Measurements from ENCODE around the gene GRP.
"Not testable (repeated sequence)": the region's sequence is repeated elsewhere in the genome, so short reads cannot be mapped to it uniquely, and the experiment has no call there.

The GRP gene

DNA sequence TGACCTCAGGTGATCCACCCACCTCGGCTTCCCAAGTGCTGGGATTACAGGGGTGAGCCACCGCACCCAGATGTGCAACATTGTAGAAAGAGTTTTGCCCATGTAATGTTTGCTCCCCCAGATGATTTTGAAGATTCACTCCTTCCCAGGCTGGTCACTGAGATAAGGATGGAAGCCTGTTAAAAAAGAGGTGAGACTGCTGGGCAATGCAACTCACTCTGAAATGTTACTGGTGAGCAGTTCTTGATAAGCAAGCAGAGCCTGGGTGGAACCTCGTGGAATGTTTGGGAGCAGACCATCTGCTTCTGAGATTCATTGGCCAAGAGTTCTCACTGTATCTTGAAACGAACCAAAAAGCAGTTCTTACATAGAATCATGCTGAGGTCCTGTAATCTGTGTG lies 19.7 kb downstream of the GRP start:
- Histone ChIP-seq H3K4me1 (ENCODE audit: low read depth, poor library complexity, severe bottlenecking) (no peaks in the 10 kb centered on the region), H3K79me2 (ENCODE audit: insufficient read depth, low read depth) (no peaks in the 10 kb centered on the region), H2AFZ (ENCODE audit: low read depth) (no peak overlapping the region), H4K20me1 (ENCODE audit: insufficient read depth) (no peaks in the 10 kb centered on the region), H3K27me3 (ENCODE audit: insufficient read depth, low read depth) (no peaks in the 10 kb centered on the region), H3K27ac (no peak overlapping the region), H3K4me3 (IDR thresholded peaks at IDR 0.05; ENCODE audit: insufficient read depth, low read depth, low read length) (no peak overlapping the region), H3K4me2 (no peak overlapping the region), H3K9ac (no peak overlapping the region), H3K36me3 (ENCODE audit: insufficient read depth) (no peaks in the 10 kb centered on the region)
- TF ChIP-seq, protein P1, sequence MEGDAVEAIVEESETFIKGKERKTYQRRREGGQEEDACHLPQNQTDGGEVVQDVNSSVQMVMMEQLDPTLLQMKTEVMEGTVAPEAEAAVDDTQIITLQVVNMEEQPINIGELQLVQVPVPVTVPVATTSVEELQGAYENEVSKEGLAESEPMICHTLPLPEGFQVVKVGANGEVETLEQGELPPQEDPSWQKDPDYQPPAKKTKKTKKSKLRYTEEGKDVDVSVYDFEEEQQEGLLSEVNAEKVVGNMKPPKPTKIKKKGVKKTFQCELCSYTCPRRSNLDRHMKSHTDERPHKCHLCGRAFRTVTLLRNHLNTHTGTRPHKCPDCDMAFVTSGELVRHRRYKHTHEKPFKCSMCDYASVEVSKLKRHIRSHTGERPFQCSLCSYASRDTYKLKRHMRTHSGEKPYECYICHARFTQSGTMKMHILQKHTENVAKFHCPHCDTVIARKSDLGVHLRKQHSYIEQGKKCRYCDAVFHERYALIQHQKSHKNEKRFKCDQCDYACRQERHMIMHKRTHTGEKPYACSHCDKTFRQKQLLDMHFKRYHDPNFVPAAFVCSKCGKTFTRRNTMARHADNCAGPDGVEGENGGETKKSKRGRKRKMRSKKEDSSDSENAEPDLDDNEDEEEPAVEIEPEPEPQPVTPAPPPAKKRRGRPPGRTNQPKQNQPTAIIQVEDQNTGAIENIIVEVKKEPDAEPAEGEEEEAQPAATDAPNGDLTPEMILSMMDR (conservative IDR thresholded peaks at IDR 0.05; ENCODE audit: low read depth, low read length), result no peak

DNA sequence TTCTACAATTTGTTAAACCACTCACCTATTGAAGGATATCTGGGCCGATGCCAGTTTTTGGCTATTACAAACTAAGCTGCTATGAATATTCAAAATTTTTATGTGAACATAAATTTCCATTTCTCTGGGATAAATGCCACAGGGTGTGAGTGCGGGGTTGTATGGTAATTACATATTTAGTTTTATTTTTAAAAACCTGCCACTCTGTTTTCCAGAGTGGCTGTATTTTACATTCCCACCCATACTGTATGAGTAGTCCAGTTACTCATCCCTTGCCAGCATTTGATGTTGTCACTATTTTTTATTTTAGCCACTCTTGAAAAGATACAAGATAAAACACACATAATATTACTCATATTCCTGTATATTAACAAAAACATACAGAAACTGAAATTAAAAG lies 22.9 kb downstream of the GRP start:
- Histone ChIP-seq H3K27ac (no peak overlapping the region), H3K27me3 (ENCODE audit: insufficient read depth, low read depth) (no peaks in the 10 kb centered on the region), H2AFZ (ENCODE audit: low read depth) (no peak overlapping the region), H3K9ac (no peak overlapping the region), H3K4me3 (IDR thresholded peaks at IDR 0.05; ENCODE audit: insufficient read depth, low read depth, low read length) (no peak overlapping the region), H3K79me2 (ENCODE audit: insufficient read depth, low read depth) (no peaks in the 10 kb centered on the region), H3K36me3 (ENCODE audit: insufficient read depth) (no peaks in the 10 kb centered on the region), H3K4me1 (ENCODE audit: low read depth, poor library complexity, severe bottlenecking) (no peaks in the 10 kb centered on the region), H3K4me2 (no peak overlapping the region), H4K20me1 (ENCODE audit: insufficient read depth) (no peaks in the 10 kb centered on the region)
- TF ChIP-seq, protein P1 (conservative IDR thresholded peaks at IDR 0.05; ENCODE audit: low read depth, low read length), result no peak

DNA sequence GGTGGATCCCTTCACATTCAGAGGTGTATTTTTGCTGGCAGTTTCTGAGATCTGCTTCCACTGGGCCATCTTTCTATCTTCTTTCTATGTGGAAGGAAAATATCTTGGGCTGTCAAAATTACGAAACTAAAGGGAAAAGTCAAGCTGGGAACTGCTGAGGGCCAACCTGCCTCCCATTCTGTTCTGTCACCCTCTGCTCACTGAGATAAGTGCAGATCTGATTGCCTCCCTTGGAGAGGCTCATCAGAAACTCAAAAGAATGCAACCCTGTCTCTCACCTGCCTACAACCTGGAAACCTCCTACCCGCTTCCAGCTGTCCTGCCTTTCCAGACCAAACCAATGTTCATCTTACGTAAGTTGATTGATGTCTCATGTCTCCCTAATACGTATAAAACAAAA lies 26.8 kb downstream of the GRP start:
- H3K4me3 ChIP-seq (IDR thresholded peaks at IDR 0.05; ENCODE audit: insufficient read depth, low read depth, low read length), result no peak overlapping the region
- H3K4me1 ChIP-seq (ENCODE audit: low read depth, poor library complexity, severe bottlenecking), result peaks cover 9% of the 10 kb centered on the region
- no peaks in the 10 kb centered on the region for H3K79me2 ChIP-seq (ENCODE audit: insufficient read depth, low read depth)
- TF ChIP-seq, protein P1 (conservative IDR thresholded peaks at IDR 0.05; ENCODE audit: low read depth, low read length), result no peak
- no peaks in the 10 kb centered on the region for H3K27me3 ChIP-seq (ENCODE audit: insufficient read depth, low read depth)
- no peaks in the 10 kb centered on the region for H3K36me3 ChIP-seq (ENCODE audit: insufficient read depth)
- no peak overlapping the region for H3K27ac ChIP-seq
- no peaks in the 10 kb centered on the region for H4K20me1 ChIP-seq (ENCODE audit: insufficient read depth)
- no peak overlapping the region for H3K4me2 ChIP-seq
- H3K9ac ChIP-seq, result no peak overlapping the region
- H2AFZ ChIP-seq (ENCODE audit: low read depth), result no peak overlapping the region

DNA sequence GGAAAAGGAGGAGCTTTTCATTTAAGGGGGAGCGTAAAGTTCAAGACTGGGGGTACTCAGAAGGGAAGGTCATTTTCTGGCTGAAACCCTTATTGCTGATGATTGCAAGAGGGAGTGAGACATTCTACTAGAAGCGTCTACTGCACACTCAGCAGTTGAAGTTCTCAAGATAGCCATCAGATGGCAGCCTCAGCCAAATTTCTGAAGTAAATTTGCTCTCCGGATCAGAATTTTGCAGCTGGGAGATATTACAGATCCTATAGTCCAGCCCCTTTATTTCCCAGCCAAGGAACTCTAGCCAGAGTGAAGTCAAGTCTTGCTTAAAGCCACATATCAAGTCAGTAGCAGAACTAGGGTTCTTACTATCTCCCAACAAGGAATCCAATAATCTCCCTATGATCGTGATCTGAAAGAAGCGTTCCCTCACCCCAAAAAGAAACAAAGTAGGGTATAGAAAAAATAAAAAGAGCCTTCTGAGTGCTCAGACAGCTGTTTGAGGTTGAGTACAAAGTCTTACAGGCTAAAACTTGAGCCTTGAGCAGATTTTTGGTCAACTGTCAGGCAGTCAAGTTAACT lies 29.3 kb downstream of the GRP start:
- Histone ChIP-seq H3K9ac (no peak overlapping the region), H3K4me2 (no peak overlapping the region; the same call in 1 of the 2 replicates), H3K27me3 (ENCODE audit: insufficient read depth, low read depth) (no peaks in the 10 kb centered on the region), H3K36me3 (ENCODE audit: insufficient read depth) (no peaks in the 10 kb centered on the region), H2AFZ (ENCODE audit: low read depth) (peak overlapping the region; percentile 23; the same call in 1 of the 2 replicates), H3K4me1 (ENCODE audit: low read depth, poor library complexity, severe bottlenecking) (peaks cover 9% of the 10 kb centered on the region), H3K79me2 (ENCODE audit: insufficient read depth, low read depth) (no peaks in the 10 kb centered on the region), H3K27ac (no peak overlapping the region), H4K20me1 (ENCODE audit: insufficient read depth) (no peaks in the 10 kb centered on the region), H3K4me3 (IDR thresholded peaks at IDR 0.05; ENCODE audit: insufficient read depth, low read depth, low read length) (no peak overlapping the region)
- TF ChIP-seq, protein P1 (conservative IDR thresholded peaks at IDR 0.05; ENCODE audit: low read depth, low read length), result peak; percentile 94

DNA sequence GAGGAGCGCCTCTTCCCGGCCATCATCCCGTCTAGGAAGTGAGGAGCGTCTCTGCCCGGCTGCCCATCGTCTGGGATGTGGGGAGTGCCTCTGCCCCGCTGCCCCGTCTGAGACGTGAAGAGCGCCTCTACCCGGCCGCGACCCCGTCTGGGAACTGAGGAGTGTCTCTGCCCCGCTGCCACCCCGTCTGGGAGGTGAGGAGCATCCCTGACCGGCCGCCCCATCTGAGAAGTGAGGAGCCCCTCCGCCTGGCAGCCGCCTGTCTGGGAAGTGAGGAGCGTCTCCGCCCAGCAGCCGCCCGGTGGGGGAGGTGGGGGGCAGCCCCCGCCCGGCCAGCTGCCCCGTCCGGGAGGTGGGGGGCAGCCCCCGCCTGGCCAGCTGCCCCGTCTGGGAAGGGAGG lies 35.5 kb downstream of the GRP start:
- not testable (repeated sequence) for H3K4me2 ChIP-seq; H4K20me1 ChIP-seq (ENCODE audit: insufficient read depth); H3K9ac ChIP-seq; H3K27me3 ChIP-seq (ENCODE audit: insufficient read depth, low read depth); H3K4me1 ChIP-seq (ENCODE audit: low read depth, poor library complexity, severe bottlenecking); H3K79me2 ChIP-seq (ENCODE audit: insufficient read depth, low read depth); H3K36me3 ChIP-seq (ENCODE audit: insufficient read depth); H3K4me3 ChIP-seq (IDR thresholded peaks at IDR 0.05; ENCODE audit: insufficient read depth, low read depth, low read length); H3K27ac ChIP-seq; H2AFZ ChIP-seq (ENCODE audit: low read depth)

DNA sequence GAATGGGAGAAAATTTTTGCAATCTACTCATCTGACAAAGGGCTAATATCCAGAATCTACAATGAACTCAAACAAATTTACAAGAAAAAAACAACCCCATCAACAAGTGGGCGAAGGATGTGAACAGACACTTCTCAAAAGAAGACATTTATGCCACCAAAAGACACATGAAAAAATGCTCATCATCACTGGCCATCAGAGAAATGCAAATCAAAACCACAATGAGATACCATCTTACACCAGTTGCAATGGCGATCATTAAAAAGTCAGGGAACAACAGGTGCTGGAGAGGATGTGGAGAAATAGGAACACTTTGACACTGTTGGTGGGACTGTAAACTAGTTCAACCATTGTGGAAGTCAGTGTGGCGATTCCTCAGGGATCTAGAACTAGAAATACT lies 41.9 kb downstream of the GRP start:
- not testable (repeated sequence) for H3K9ac ChIP-seq; H4K20me1 ChIP-seq (ENCODE audit: insufficient read depth); H3K4me3 ChIP-seq (IDR thresholded peaks at IDR 0.05; ENCODE audit: insufficient read depth, low read depth, low read length); H3K4me1 ChIP-seq (ENCODE audit: low read depth, poor library complexity, severe bottlenecking); H3K36me3 ChIP-seq (ENCODE audit: insufficient read depth); H2AFZ ChIP-seq (ENCODE audit: low read depth); H3K4me2 ChIP-seq; H3K79me2 ChIP-seq (ENCODE audit: insufficient read depth, low read depth); H3K27me3 ChIP-seq (ENCODE audit: insufficient read depth, low read depth); H3K27ac ChIP-seq

DNA sequence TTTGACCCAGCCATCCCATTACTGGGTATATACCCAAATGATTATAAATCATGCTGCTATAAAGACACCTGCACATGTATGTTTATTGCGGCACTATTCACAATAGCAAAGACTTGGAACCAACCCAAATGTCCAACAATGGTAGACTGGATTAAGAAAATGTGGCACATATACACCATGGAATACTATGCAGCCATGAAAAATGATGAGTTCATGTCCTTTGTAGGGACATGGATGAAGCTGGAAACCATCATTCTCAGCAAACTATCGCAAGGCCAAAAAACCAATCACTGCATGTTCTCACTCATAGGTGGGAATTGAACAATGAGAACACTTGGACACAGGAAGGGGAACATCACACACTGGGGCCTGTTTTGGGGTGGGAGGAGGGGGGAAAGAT lies 42.3 kb downstream of the GRP start:
- H3K36me3 ChIP-seq (ENCODE audit: insufficient read depth); H3K4me1 ChIP-seq (ENCODE audit: low read depth, poor library complexity, severe bottlenecking); H3K9ac ChIP-seq; H3K27me3 ChIP-seq (ENCODE audit: insufficient read depth, low read depth); H3K79me2 ChIP-seq (ENCODE audit: insufficient read depth, low read depth); H3K4me3 ChIP-seq (IDR thresholded peaks at IDR 0.05; ENCODE audit: insufficient read depth, low read depth, low read length); H2AFZ ChIP-seq (ENCODE audit: low read depth); H4K20me1 ChIP-seq (ENCODE audit: insufficient read depth); H3K27ac ChIP-seq; H3K4me2 ChIP-seq: not testable (repeated sequence)
